MCF 10A (cell line): Measurements from ENCODE around the gene PRMT7. TPM values are rescaled to one million over a fixed set of nuclear protein-coding genes. Genes with fewer than 3 reads are reported as not detected.
A peak's percentile ranks its signal among the peaks of the same experiment; 100 is the strongest.
"Not testable (repeated sequence)": the region's sequence is repeated elsewhere in the genome, so short reads cannot be mapped to it uniquely, and the experiment has no call there.

Experiments
- BruUV-seq: library from RNA; stranded (reverse); fragments of 400-500 nt; replicated peaks from 2 replicates; lab custom pipeline; 2021; lab: Mats Ljungman, UMichigan
- CTCF ChIA-PET: fragments of 300-600 bp; sonication (Branson Sonifier 250); formaldehyde crosslinking; extraction: SDS; loops from one replicate; lab custom pipeline; 2021; ENCODE audit warnings: antibody characterized with exemption, inconsistent platforms; lab: Yijun Ruan, JAX
- POLR2A ChIA-PET: fragments of 300-600, 350-650 bp; sonication (Branson Sonifier 250); formaldehyde crosslinking; extraction: SDS; loops from one replicate; lab custom pipeline; 2020; ENCODE audit warnings: antibody characterized with exemption, inconsistent platforms; lab: Yijun Ruan, JAX
- DNase-seq: peaks from one replicate; pipeline ENCODE4 v3.0.0-alpha.2; 2018; ENCODE audit not compliant: unreplicated experiment
- H3K27ac Mint-ChIP-seq: one replicate; pipeline ENCODE4 v1.8.0; 2022; ENCODE audit warnings: mild to moderate bottlenecking, low read depth, mixed read lengths; ENCODE audit not compliant: unreplicated experiment
- H3K27me3 Mint-ChIP-seq: one replicate; pipeline ENCODE4 v1.8.0; 2022; ENCODE audit warnings: mixed read lengths; ENCODE audit not compliant: insufficient read depth, unreplicated experiment
- H3K36me3 Mint-ChIP-seq: one replicate; pipeline ENCODE4 v1.8.0; 2022; ENCODE audit warnings: mild to moderate bottlenecking, moderate library complexity, mixed read lengths; ENCODE audit not compliant: insufficient read depth, unreplicated experiment
- H3K4me1 Mint-ChIP-seq: one replicate; pipeline ENCODE4 v1.8.0; 2022; ENCODE audit warnings: mixed read lengths; ENCODE audit not compliant: insufficient read depth, unreplicated experiment
- H3K4me3 Mint-ChIP-seq: one replicate; pipeline ENCODE4 v1.8.0; 2022; ENCODE audit warnings: mild to moderate bottlenecking, moderate library complexity, mixed read lengths; ENCODE audit not compliant: unreplicated experiment
- H3K9me3 Mint-ChIP-seq: one replicate; pipeline ENCODE4 v1.8.0; 2022; ENCODE audit warnings: mixed read lengths; ENCODE audit not compliant: unreplicated experiment
- CTCF ChIP-seq: fragments of 200-600 bp; IDR thresholded peaks from one replicate; pipeline ENCODE4 v1.8.0; 2022; ENCODE audit warnings: antibody characterized with exemption, mild to moderate bottlenecking; ENCODE audit not compliant: unreplicated experiment
- intact Hi-C: fragments of 100-400 bp; cut with micrococcal nuclease; formaldehyde crosslinking; loops from 2 replicates; pipeline ENCODE4 v1.14.1; 2022
- total RNA-seq: library from RNA; stranded (reverse); gene quantifications from 2 replicates; pipeline ENCODE4 v1.2.3, GENCODE V29; 2022

The PRMT7 gene
- total RNA-seq, 1 experiment from 2014 or later = 33.2 TPM

- no peak for TF ChIP-seq CTCF
- H3K4me1 Mint-ChIP-seq = peaks cover 20% of the 10 kb centered on the region
- intact Hi-C loops = no loop called here
- CTCF ChIA-PET = interaction anchor here (0.6 to 4.7 kb wide), 6 partner anchors 8 to 237 kb away, joined by 3 to 46 read pairs (median 4); partner anchors contain the start of gene SLC7A6
- POLR2A ChIA-PET = interaction anchor here (1.3 to 3.7 kb wide), 5 partner anchors 10 to 24 kb away, joined by 3 to 26 read pairs (median 16); partner anchors contain the start of genes PRMT7, SLC7A6 and SLC7A6OS
- BruUV-seq = no TSS peak
- H3K9me3 Mint-ChIP-seq = no peaks in the 10 kb centered on the region
- peaks cover 88% of the 10 kb centered on the region for H3K36me3 Mint-ChIP-seq
- no peak for DNase-seq
- no peaks in the 10 kb centered on the region for H3K27me3 Mint-ChIP-seq
- no peak overlapping the region for H3K4me3 Mint-ChIP-seq
- peak overlapping the region; percentile 24 for H3K27ac Mint-ChIP-seq
Observed at GRCh38 chr16:68286153-68287074, 24.4 kb upstream of the PRMT7 start.

GRCh38 chr16:68287276-68288251 lies 23.3 kb upstream of the PRMT7 start:
- intact Hi-C loops = no loop called here
- H3K4me1 Mint-ChIP-seq = peaks cover 20% of the 10 kb centered on the region
- no peaks in the 10 kb centered on the region for H3K27me3 Mint-ChIP-seq
- peak overlapping the region; percentile 79 for H3K27ac Mint-ChIP-seq
- POLR2A ChIA-PET = interaction anchor here (0.8 to 4.1 kb wide), 11 partner anchors 9 to 52 kb away, joined by 3 to 29 read pairs (median 11); partner anchors contain the start of genes ESRP2, PRMT7, SLC7A6 and SLC7A6OS
- H3K36me3 Mint-ChIP-seq = peaks cover 84% of the 10 kb centered on the region
- CTCF ChIA-PET = interaction anchor here (0.5 to 4.7 kb wide), 10 partner anchors 9 to 962 kb away, joined by 3 to 46 read pairs (median 6); partner anchors contain the start of gene SLC7A6
- no TSS peak for BruUV-seq
- H3K9me3 Mint-ChIP-seq = no peaks in the 10 kb centered on the region
- no peak for TF ChIP-seq CTCF
- H3K4me3 Mint-ChIP-seq = peak overlapping the region; percentile 3
- peak; percentile 94 for DNase-seq

- ChIA-PET POLR2A (interaction anchor here (0.8 to 4.1 kb wide), 10 partner anchors 8 to 52 kb away, joined by 3 to 29 read pairs (median 8); partner anchors contain the start of genes ESRP2, PRMT7, SLC7A6 and SLC7A6OS), CTCF (interaction anchor here (0.8 to 3.1 kb wide), 8 partner anchors 9 to 45 kb away, joined by 3 to 23 read pairs (median 6); no protein-coding TSS in a partner anchor)
- Mint-ChIP-seq H3K27me3 (no peaks in the 10 kb centered on the region), H3K36me3 (peaks cover 84% of the 10 kb centered on the region), H3K4me1 (peaks cover 20% of the 10 kb centered on the region), H3K9me3 (no peaks in the 10 kb centered on the region), H3K27ac (peak overlapping the region; percentile 79), H3K4me3 (no peak overlapping the region)
- DNase-seq = no peak
- TF ChIP-seq CTCF = no peak
- BruUV-seq = no TSS peak
- intact Hi-C loops = no loop called here
Observed at GRCh38 chr16:68288252-68288650, 22.6 kb upstream of the PRMT7 start.

GRCh38 chr16:68288796-68289195 lies 22.0 kb upstream of the PRMT7 start:
- BruUV-seq, H3K27me3 Mint-ChIP-seq, H3K9me3 Mint-ChIP-seq, intact Hi-C loops, H3K4me3 Mint-ChIP-seq, H3K27ac Mint-ChIP-seq, DNase-seq: not testable (repeated sequence)
- peaks cover 88% of the 10 kb centered on the region for H3K36me3 Mint-ChIP-seq
- peaks cover 23% of the 10 kb centered on the region for H3K4me1 Mint-ChIP-seq
- POLR2A ChIA-PET = interaction anchor here (0.8 to 4.1 kb wide), 8 partner anchors 8 to 25 kb away, joined by 3 to 29 read pairs (median 14); partner anchors contain the start of genes PRMT7, SLC7A6 and SLC7A6OS
- CTCF ChIA-PET = interaction anchor here (0.8 to 3.1 kb wide), 8 partner anchors 8 to 46 kb away, joined by 3 to 23 read pairs (median 6); no protein-coding TSS in a partner anchor
